ENCODE measurements around the gene SP8. TPM values are rescaled to one million over a fixed set of nuclear protein-coding genes. Genes with fewer than 3 reads are reported as not detected.

SP8 gene
- total RNA-seq, 1 donor from 2014 or later: 0.70 TPM

DNA sequence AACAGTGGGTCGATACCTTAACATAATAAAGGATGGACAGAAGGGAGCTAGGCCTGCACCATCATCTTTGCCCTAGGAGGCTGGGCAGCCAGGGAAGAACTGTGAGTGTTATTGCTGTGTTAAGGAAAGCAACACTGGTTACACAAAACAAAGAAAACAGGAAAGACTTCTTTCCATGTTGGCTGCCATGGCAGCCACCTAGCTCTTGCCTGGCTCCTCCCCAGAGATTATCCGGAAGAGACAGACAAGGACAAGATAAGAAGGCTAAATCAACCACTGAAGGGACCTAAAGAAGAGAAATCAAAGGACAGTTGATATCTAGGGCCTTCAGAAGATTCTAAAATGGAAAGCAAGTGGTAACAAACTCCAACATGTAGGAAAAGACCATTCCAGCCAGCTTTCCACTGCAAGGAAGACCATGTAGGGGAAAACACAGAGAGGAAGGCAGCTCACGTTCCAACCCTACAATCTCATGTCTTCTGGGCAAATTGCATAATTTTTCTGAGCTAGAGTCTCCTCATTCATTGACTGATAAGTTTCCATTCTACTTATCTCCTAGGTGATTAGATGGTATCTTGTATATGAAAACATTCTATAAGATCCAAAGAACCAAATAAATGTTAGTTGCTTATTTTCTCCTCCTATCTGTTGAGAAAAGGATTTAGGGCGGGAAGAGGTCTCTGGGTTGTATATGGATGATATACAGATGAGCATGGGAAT, 51.2 kb downstream of the SP8 start:
- Histone ChIP-seq H3K27me3 (ENCODE audit: insufficient read depth, low read length) (no peaks in the 10 kb centered on the region), H3K36me3 (ENCODE audit: insufficient read depth, low read length) (no peaks in the 10 kb centered on the region), H3K9me3 (ENCODE audit: insufficient read depth, low read depth, low read length) (no peaks in the 10 kb centered on the region), H3K4me1 (ENCODE audit: insufficient read depth, low read length) (no peaks in the 10 kb centered on the region), H3K27ac (ENCODE audit: low read depth, low read length) (no peak overlapping the region), H3K9ac (ENCODE audit: low read length) (no peak overlapping the region), H3K79me2 (ENCODE audit: insufficient read depth, low read length) (no peaks in the 10 kb centered on the region), H3K4me2 (ENCODE audit: low read length) (no peak overlapping the region), H2AFZ (ENCODE audit: low read depth, low read length) (no peak overlapping the region), H3K4me3 (ENCODE audit: insufficient read depth, low read depth, low read length) (no peak overlapping the region), H4K20me1 (ENCODE audit: insufficient read depth, low read length) (no peaks in the 10 kb centered on the region)
- H3K27ac Mint-ChIP-seq (ENCODE audit: unreplicated experiment): no peak overlapping the region
- H3K36me3 Mint-ChIP-seq (ENCODE audit: low read depth, unreplicated experiment): no peaks in the 10 kb centered on the region
- H3K4me1 Mint-ChIP-seq (ENCODE audit: low read depth, unreplicated experiment): no peaks in the 10 kb centered on the region
- H3K4me3 Mint-ChIP-seq (ENCODE audit: unreplicated experiment): no peak overlapping the region
- FAIRE-seq (no peak), DNase-seq (ENCODE audit: low read depth) (no peak)
- H3K9me3 Mint-ChIP-seq (ENCODE audit: unreplicated experiment): no peaks in the 10 kb centered on the region
- H3K27me3 Mint-ChIP-seq (ENCODE audit: low read depth, unreplicated experiment): peaks cover 3% of the 10 kb centered on the region
- no peak for TF ChIP-seq CTCF (IDR thresholded peaks at IDR 0.05; ENCODE audit: insufficient read depth, low read depth, low read length)
- no peak for TF ChIP-seq EZH2 (IDR thresholded peaks at IDR 0.05; ENCODE audit: insufficient read depth, low read length)

Other genes starting within 250 kb of the SP8 start
- not detected in 2 replicates for gene ABCB5, start 171.2 kb downstream of the SP8 start, total RNA-seq

All from astrocyte (in vitro differentiated cells and primary cell).